A549 (cell line): ENCODE data around the gene SETBP1. TPM values are rescaled to one million over a fixed set of nuclear protein-coding genes. Genes with fewer than 3 reads are reported as not detected.

ENCODE experiments used
- ATAC-seq, 2 experiments: fragments of 200-7000 bp in 1 of 2; fragments of >200 bp in 1 of 2; cut with Nextera tagmentation in 1 of 2; cut with Tn5 transposase in 1 of 2; 3 replicates each; pipeline versions ENCODE4 v1.8.0 to v1.9.1; 2018 to 2020; ENCODE audit warnings: mild to moderate bottlenecking in 1 of 2, moderate library complexity in 1 of 2
- CTCF ChIA-PET: fragments of 300-600 bp; sonication (Branson Sonifier 250); formaldehyde crosslinking; extraction: SDS; loops from one replicate; lab custom pipeline; 2021; ENCODE audit warnings: antibody characterized with exemption, inconsistent platforms; lab: Yijun Ruan, JAX
- POLR2A ChIA-PET: fragments of 350-600 bp; formaldehyde crosslinking; extraction: SDS; loops from one replicate; lab custom pipeline; 2021; ENCODE audit warnings: antibody characterized with exemption, inconsistent platforms; lab: Yijun Ruan, JAX
- DNase-seq, 2 experiments: peaks; one replicate each; pipeline versions ENCODE4 v3.0.0 to v3.0.0-alpha.2; 2011 to 2016; ENCODE audit warnings: low read depth in 1 of 2, low spot score in 1 of 2
- FAIRE-seq: peaks from 2 replicates; lab custom pipeline; 2011; peaks lifted over from hg19 to GRCh38; lab: Jason Lieb, UNC
- H3K27ac ChIP-seq, 2 experiments: fragments of >200 bp; sonication (Bioruptor Twin); formaldehyde crosslinking; 3 replicates each; pipeline ENCODE4 v1.5.1; 2016 to 2017
- H3K4me1 ChIP-seq: fragments of >200 bp; sonication (Bioruptor Twin); formaldehyde crosslinking; 3 replicates; pipeline ENCODE4 v1.6.1; 2016
- H3K4me2 ChIP-seq: fragments of >200 bp; sonication (Bioruptor Twin); formaldehyde crosslinking; 3 replicates; pipeline ENCODE4 v1.6.1; 2016
- H3K4me3 ChIP-seq: fragments of >200 bp; sonication (Bioruptor Twin); formaldehyde crosslinking; 3 replicates; pipeline ENCODE4 v1.5.1; 2016
- H3K9me3 ChIP-seq: fragments of >200 bp; sonication (Bioruptor Twin); formaldehyde crosslinking; 3 replicates; pipeline ENCODE4 v1.6.1; 2016
- BHLHE40 ChIP-seq: IDR thresholded peaks from 2 replicates; pipeline ENCODE4 v1.6.1; 2012; ENCODE audit warnings: low read depth, low read length, inconsistent platforms
- CTCF ChIP-seq: fragments of >200 bp; sonication (Bioruptor Twin); formaldehyde crosslinking; IDR thresholded peaks from 3 replicates; pipeline ENCODE4 v1.5.1; 2016
- FOSL2 ChIP-seq, 2 experiments: fragments of 450-650 bp in 1 of 2; fragments of >200 bp in 1 of 2; sonication (Bioruptor Twin) in 1 of 2; formaldehyde crosslinking; IDR thresholded peaks; 2 replicates each; pipeline versions ENCODE4 v1.5.0 to v1.6.1; 2016 to 2020; ENCODE audit warnings: mild to moderate bottlenecking in 1 of 2, moderate library complexity in 1 of 2
- GATA3 ChIP-seq: IDR thresholded peaks from 2 replicates; pipeline ENCODE4 v1.6.1; 2012; ENCODE audit warnings: borderline replicate concordance
- HDAC2 ChIP-seq: fragments of 200-600 bp; sonication (generic); IDR thresholded peaks from 2 replicates; pipeline ENCODE4 v1.6.1; 2016
- HMGXB4 ChIP-seq: fragments of 250-450 bp; sonication (Bioruptor Pico); IDR thresholded peaks from 2 replicates; pipeline ENCODE4 v1.5.0; 2021; ENCODE audit warnings: mild to moderate bottlenecking, moderate library complexity, borderline replicate concordance
- JUN ChIP-seq, 2 experiments: fragments of >200 bp; sonication (Bioruptor Twin); formaldehyde crosslinking; IDR thresholded peaks; 2 replicates in 1 of 2; 3 replicates in 1 of 2; pipeline ENCODE4 v1.6.1; 2016 to 2017
- JUNB ChIP-seq: fragments of >200 bp; sonication (Bioruptor Twin); formaldehyde crosslinking; IDR thresholded peaks from 2 replicates; pipeline ENCODE4 v1.6.1; 2016
- KDM5A ChIP-seq: fragments of 200-600 bp; sonication (generic); IDR thresholded peaks from 2 replicates; pipeline ENCODE4 v1.6.1; 2016; ENCODE audit warnings: antibody characterized with exemption, mild to moderate bottlenecking
- MYC ChIP-seq: IDR thresholded peaks from 2 replicates; pipeline ENCODE4 v1.6.1; 2012; ENCODE audit warnings: mild to moderate bottlenecking, inconsistent platforms, low read length, improper control_type of control experiment, borderline replicate concordance
- NFE2L2 ChIP-seq: fragments of 150-350 bp; conservative IDR thresholded peaks from 2 replicates; pipeline ENCODE4 v1.6.1; 2014; ENCODE audit warnings: low read length
- PBX3 ChIP-seq: IDR thresholded peaks from 2 replicates; pipeline ENCODE4 v1.6.1; 2012
- PHF8 ChIP-seq: fragments of 200-600 bp; sonication (generic); IDR thresholded peaks from 2 replicates; pipeline ENCODE4 v1.6.1; 2016; ENCODE audit warnings: low read depth, mild to moderate bottlenecking, antibody characterized with exemption, moderate library complexity, borderline replicate concordance
- POLR2A ChIP-seq: IDR thresholded peaks from 2 replicates; pipeline ENCODE4 v1.6.1; 2012; ENCODE audit warnings: mild to moderate bottlenecking, low read length
- RCOR1 ChIP-seq: fragments of 150-350 bp; IDR thresholded peaks from 2 replicates; pipeline ENCODE4 v1.6.1; 2014; ENCODE audit warnings: antibody characterized with exemption, low read length, low read depth
- SREBF2 ChIP-seq: fragments of 450-650 bp; IDR thresholded peaks from 2 replicates; pipeline ENCODE4 v1.6.1; 2014; ENCODE audit warnings: mild to moderate bottlenecking, moderate library complexity
- TFCP2L1 ChIP-seq: fragments of 250-450 bp; sonication (Bioruptor Pico); IDR thresholded peaks from 2 replicates; pipeline ENCODE4 v1.5.0; 2021; ENCODE audit warnings: mild to moderate bottlenecking
- ZC3H11A ChIP-seq: fragments of 450-650 bp; IDR thresholded peaks from 2 replicates; pipeline ENCODE4 v1.6.1; 2014; ENCODE audit warnings: antibody characterized with exemption, mild to moderate bottlenecking
- WGBS: methylation state at CpG from one replicate; pipeline ENCODE4 v1.1.6; 2017; ENCODE audit errors: missing lambda C conversion rate; 5-methylcytosine and 5-hydroxymethylcytosine counted together
- polyA plus RNA-seq, 4 experiments: library from polyadenylated mRNA; depleted of rRNA in 3 of 4; stranded (reverse); fragments of >200 nt; fragmentation: RNase III in 1 of 4; extraction: RNeasy Plus Mini Kit Qiagen cat#74134 plus additional on column Dnase treatment in 1 of 4; gene quantifications; 2 replicates in 3 of 4; 3 replicates in 1 of 4; pipeline ENCODE4 v1.2.3, GENCODE V29; 2011 to 2017
- TF ChIP-seq, protein P1 (sequence below): fragments of 250-450 bp; sonication (Bioruptor Pico); IDR thresholded peaks from 2 replicates; pipeline ENCODE4 v1.5.0; 2020; ENCODE audit warnings: low read depth, mild to moderate bottlenecking, moderate library complexity
- TF ChIP-seq, protein P2 (sequence below): fragments of >200 bp; sonication (Bioruptor Twin); formaldehyde crosslinking; IDR thresholded peaks from 2 replicates; pipeline ENCODE4 v1.6.1; 2016
- TF ChIP-seq, protein P3 (sequence below): IDR thresholded peaks from 2 replicates; pipeline ENCODE4 v1.6.1; 2012

Gene SETBP1
- polyA plus RNA-seq, 2 of the 4 experiments (the other 2 are of a cell fraction) = 0.50 to 1.9 TPM

GRCh38 chr18:44805643-44806042 lies 125.0 kb downstream of the SETBP1 start:
- Histone ChIP-seq H3K4me1 (peaks cover 6% of the 10 kb centered on the region; the same call in 1 of the 3 replicates), H3K4me2 (no peak overlapping the region), H3K9me3 (no peaks in the 10 kb centered on the region), H3K27ac (no peak overlapping the region), H3K4me3 (no peak overlapping the region)
- DNase-seq (no peak), FAIRE-seq (no peak), ATAC-seq (no peak)
- no peak for TF ChIP-seq RCOR1
- TF ChIP-seq, protein P1, sequence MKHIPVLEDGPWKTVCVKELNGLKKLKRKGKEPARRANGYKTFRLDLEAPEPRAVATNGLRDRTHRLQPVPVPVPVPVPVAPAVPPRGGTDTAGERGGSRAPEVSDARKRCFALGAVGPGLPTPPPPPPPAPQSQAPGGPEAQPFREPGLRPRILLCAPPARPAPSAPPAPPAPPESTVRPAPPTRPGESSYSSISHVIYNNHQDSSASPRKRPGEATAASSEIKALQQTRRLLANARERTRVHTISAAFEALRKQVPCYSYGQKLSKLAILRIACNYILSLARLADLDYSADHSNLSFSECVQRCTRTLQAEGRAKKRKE (CRISPR knock-in tag) = no peak
- no peak for TF ChIP-seq JUNB
- TF ChIP-seq BHLHE40 = no peak
- no peak for TF ChIP-seq KDM5A
- no peak for TF ChIP-seq TFCP2L1 (CRISPR knock-in tag)
- TF ChIP-seq FOSL2 (IDR thresholded peaks at IDR 0.05) = no peak
- no peak for TF ChIP-seq FOSL2 (CRISPR knock-in tag; IDR thresholded peaks at IDR 0.05)
- TF ChIP-seq NFE2L2 = no peak
- no peak for TF ChIP-seq JUN (IDR thresholded peaks at IDR 0.05)
- TF ChIP-seq HMGXB4 (CRISPR knock-in tag) = no peak
- no peak for TF ChIP-seq PBX3
- no peak for TF ChIP-seq GATA3
- TF ChIP-seq, protein P2, sequence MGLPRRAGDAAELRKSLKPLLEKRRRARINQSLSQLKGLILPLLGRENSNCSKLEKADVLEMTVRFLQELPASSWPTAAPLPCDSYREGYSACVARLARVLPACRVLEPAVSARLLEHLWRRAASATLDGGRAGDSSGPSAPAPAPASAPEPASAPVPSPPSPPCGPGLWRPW = no peak
- no peak for TF ChIP-seq ZC3H11A
- 85% methylated on average over 3 of the region's 3 CpGs for WGBS
- POLR2A ChIA-PET = no interaction called here
- CTCF ChIA-PET = no interaction called here

DNA sequence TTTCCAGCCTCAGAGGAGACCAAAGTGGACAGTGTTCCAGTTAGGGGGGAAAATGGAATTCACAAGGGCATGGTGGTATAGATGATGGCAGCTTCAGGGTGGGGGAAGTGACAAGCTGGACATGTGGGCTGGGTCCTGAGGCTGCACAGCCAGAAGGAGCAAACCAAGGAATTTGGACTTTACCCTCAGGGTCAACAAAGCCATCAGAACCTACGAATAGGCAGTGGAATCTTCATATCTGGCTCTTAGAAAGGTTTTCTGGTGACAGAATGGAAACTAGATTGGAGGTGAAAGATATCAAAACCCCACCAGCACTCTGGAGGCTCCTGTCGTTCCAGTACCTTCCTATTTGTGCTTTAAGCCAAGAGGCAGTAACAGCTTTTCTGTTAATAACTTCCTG lies 127.1 kb downstream of the SETBP1 start:
- CTCF ChIA-PET = no interaction called here
- H3K4me1 ChIP-seq = peaks cover 6% of the 10 kb centered on the region; the same call in 1 of the 3 replicates

More for the DNA sequence above, 127.1 kb downstream of the SETBP1 start:
- DNase-seq = peak in 1 of 2 experiments; percentile 7
- Histone ChIP-seq H3K9me3 (no peaks in the 10 kb centered on the region), H3K4me3 (no peak overlapping the region), H3K27ac (no peak overlapping the region), H3K4me2 (peak overlapping the region; percentile 55)
- POLR2A ChIA-PET = no interaction called here
- FAIRE-seq = no peak
- 31% methylated on average over 2 of the region's 2 CpGs for WGBS
- no peak for TF ChIP-seq JUNB
- TF ChIP-seq HDAC2 = no peak
- TF ChIP-seq, protein P3, sequence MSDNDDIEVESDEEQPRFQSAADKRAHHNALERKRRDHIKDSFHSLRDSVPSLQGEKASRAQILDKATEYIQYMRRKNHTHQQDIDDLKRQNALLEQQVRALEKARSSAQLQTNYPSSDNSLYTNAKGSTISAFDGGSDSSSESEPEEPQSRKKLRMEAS = no peak
- no peak for TF ChIP-seq GATA3
- TF ChIP-seq POLR2A = no peak
- no peak for TF ChIP-seq CTCF
- TF ChIP-seq SREBF2 = no peak
- no peak for TF ChIP-seq MYC
- no peak for TF ChIP-seq KDM5A
- TF ChIP-seq PHF8 = no peak
- TF ChIP-seq, all 56 proteins: peak for 0
- no peak for ATAC-seq
